Activated naive CD8-positive, alpha-beta T cell treated with anti-CD3 and anti-CD28 coated beads, Interleukin-2, amount 50 U/mL, for 24 hours (primary cell): Measurements from ENCODE around the gene LRR1.
"Not testable (repeated sequence)": the region's sequence is repeated elsewhere in the genome, so short reads cannot be mapped to it uniquely, and the experiment has no call there.

ENCODE experiments used
- ATAC-seq: fragments of 150-1000 bp; cut with Tn5 transposase; one replicate; pipeline ENCODE4 v1.10.0; 2021
- DNase-seq: peaks from one replicate; pipeline ENCODE4 v3.0.0; 2021
- H3K27ac Mint-ChIP-seq: one replicate; pipeline ENCODE4 v1.8.0; 2021; ENCODE audit warnings: mild to moderate bottlenecking, mixed read lengths
- H3K27me3 Mint-ChIP-seq: one replicate; pipeline ENCODE4 v1.8.0; 2021; ENCODE audit warnings: mixed read lengths
- H3K36me3 Mint-ChIP-seq: one replicate; pipeline ENCODE4 v1.8.0; 2021; ENCODE audit warnings: low read depth, mixed read lengths
- H3K4me1 Mint-ChIP-seq: one replicate; pipeline ENCODE4 v1.8.0; 2021; ENCODE audit warnings: mixed read lengths
- H3K4me3 Mint-ChIP-seq: one replicate; pipeline ENCODE4 v1.8.0; 2021; ENCODE audit warnings: mild to moderate bottlenecking, moderate library complexity, mixed read lengths
- H3K9me3 Mint-ChIP-seq: one replicate; pipeline ENCODE4 v1.8.0; 2021; ENCODE audit warnings: mixed read lengths

LRR1 gene

GRCh38 chr14:49633640-49634546 is 35.2 kb downstream of the LRR1 start:
- DNase-seq: peak; percentile 96
- Mint-ChIP-seq H3K36me3 (peaks cover 45% of the 10 kb centered on the region), H3K27ac (peak overlapping the region; percentile 95), H3K4me3 (peak overlapping the region; percentile 99), H3K4me1 (peaks cover 54% of the 10 kb centered on the region), H3K9me3 (no peaks in the 10 kb centered on the region), H3K27me3 (no peaks in the 10 kb centered on the region)
- peak; percentile 89 for ATAC-seq

GRCh38 chr14:49634547-49635334 is 36.0 kb downstream of the LRR1 start, which contains the start of gene DNAAF2:
DNAAF2 (minus strand) TSS chr14:49635244; CDS start chr14:49635149, 95 bp downstream.
- no peaks in the 10 kb centered on the region for H3K9me3 Mint-ChIP-seq
- H3K27me3 Mint-ChIP-seq: no peaks in the 10 kb centered on the region
- H3K27ac Mint-ChIP-seq: peak within 1 kb of the TSS; percentile 98
- peaks cover 50% of the 10 kb centered on the region for H3K36me3 Mint-ChIP-seq
- peak; percentile 64 for DNase-seq
- H3K4me1 Mint-ChIP-seq: peaks cover 51% of the 10 kb centered on the region
- ATAC-seq: peak; percentile 37
- peak within 1 kb of the TSS; percentile 99 for H3K4me3 Mint-ChIP-seq

- Mint-ChIP-seq H3K36me3 (peaks cover 52% of the 10 kb centered on the region), H3K9me3 (no peaks in the 10 kb centered on the region), H3K4me1 (peaks cover 51% of the 10 kb centered on the region), H3K27me3 (no peaks in the 10 kb centered on the region), H3K27ac (peak overlapping the region; percentile 71), H3K4me3 (peak overlapping the region; percentile 99)
- ATAC-seq: no peak
- DNase-seq: no peak
These were observed 38.1 kb downstream of the LRR1 start for GRCh38 chr14:49636866-49637265.

- Mint-ChIP-seq H3K4me3 (peak overlapping the region; percentile 32), H3K9me3 (no peaks in the 10 kb centered on the region), H3K36me3 (peaks cover 49% of the 10 kb centered on the region), H3K27me3 (no peaks in the 10 kb centered on the region), H3K27ac (peak overlapping the region; percentile 31), H3K4me1 (peaks cover 54% of the 10 kb centered on the region)
- no peak for ATAC-seq
- no peak for DNase-seq
These were observed 38.9 kb downstream of the LRR1 start for GRCh38 chr14:49637534-49638078.

GRCh38 chr14:49640540-49641417 is 42.0 kb downstream of the LRR1 start:
- no peak overlapping the region for H3K4me3 Mint-ChIP-seq
- H3K36me3 Mint-ChIP-seq: peaks cover 42% of the 10 kb centered on the region
- H3K27me3 Mint-ChIP-seq: no peaks in the 10 kb centered on the region
- no peak for DNase-seq
- H3K9me3 Mint-ChIP-seq: no peaks in the 10 kb centered on the region
- peaks cover 50% of the 10 kb centered on the region for H3K4me1 Mint-ChIP-seq
- peak overlapping the region; percentile 47 for H3K27ac Mint-ChIP-seq
- no peak for ATAC-seq

- DNase-seq: no peak
- no peaks in the 10 kb centered on the region for H3K27me3 Mint-ChIP-seq
These were observed 43.0 kb downstream of the LRR1 start for GRCh38 chr14:49641697-49642129.

GRCh38 chr14:49642163-49642562 is 43.4 kb downstream of the LRR1 start:
- Mint-ChIP-seq H3K36me3 (peaks cover 35% of the 10 kb centered on the region), H3K27ac (peak overlapping the region; percentile 24), H3K4me3 (no peak overlapping the region), H3K4me1 (peaks cover 40% of the 10 kb centered on the region), H3K27me3 (no peaks in the 10 kb centered on the region), H3K9me3 (no peaks in the 10 kb centered on the region)
- ATAC-seq (no peak), DNase-seq (no peak)

More at GRCh38 chr14:49641697-49642129, 43.0 kb downstream of the LRR1 start:
- peak overlapping the region; percentile 24 for H3K27ac Mint-ChIP-seq
- no peak for ATAC-seq
- H3K9me3 Mint-ChIP-seq: no peaks in the 10 kb centered on the region
- H3K36me3 Mint-ChIP-seq: peaks cover 35% of the 10 kb centered on the region
- no peak overlapping the region for H3K4me3 Mint-ChIP-seq
- H3K4me1 Mint-ChIP-seq: peaks cover 42% of the 10 kb centered on the region

- H3K36me3 Mint-ChIP-seq: peaks cover 12% of the 10 kb centered on the region
- H3K9me3 Mint-ChIP-seq: no peaks in the 10 kb centered on the region
- H3K27me3 Mint-ChIP-seq: no peaks in the 10 kb centered on the region
- ATAC-seq: no peak
- no peak overlapping the region for H3K4me3 Mint-ChIP-seq
- no peaks in the 10 kb centered on the region for H3K4me1 Mint-ChIP-seq
- DNase-seq: no peak
- H3K27ac Mint-ChIP-seq: no peak overlapping the region
These were observed 54.8 kb downstream of the LRR1 start for GRCh38 chr14:49653508-49653907.

- Mint-ChIP-seq H3K4me1 (no peaks in the 10 kb centered on the region), H3K4me3 (no peak overlapping the region), H3K36me3 (peaks cover 13% of the 10 kb centered on the region), H3K9me3 (no peaks in the 10 kb centered on the region), H3K27me3 (no peaks in the 10 kb centered on the region), H3K27ac (no peak overlapping the region)
- DNase-seq (no peak), ATAC-seq (no peak)
These were observed 55.8 kb downstream of the LRR1 start for GRCh38 chr14:49654511-49654910.

- not testable (repeated sequence) for H3K4me3 Mint-ChIP-seq, H3K4me1 Mint-ChIP-seq, H3K27ac Mint-ChIP-seq, H3K36me3 Mint-ChIP-seq, DNase-seq, ATAC-seq, H3K9me3 Mint-ChIP-seq, H3K27me3 Mint-ChIP-seq
These were observed 58.8 kb downstream of the LRR1 start for GRCh38 chr14:49657500-49657899.

- Mint-ChIP-seq H3K4me3 (no peak overlapping the region), H3K9me3 (no peaks in the 10 kb centered on the region), H3K36me3 (peaks cover 16% of the 10 kb centered on the region), H3K4me1 (no peaks in the 10 kb centered on the region), H3K27me3 (no peaks in the 10 kb centered on the region), H3K27ac (no peak overlapping the region)
- DNase-seq: no peak
- no peak for ATAC-seq
These were observed 61.1 kb downstream of the LRR1 start for GRCh38 chr14:49659526-49660455.
